Stimulated activated CD4-positive, alpha-beta T cell treated with anti-CD3 and anti-CD28 coated beads, Interleukin-1b, Interleukin-23, amount 100 ng/mL, for 48 hours (primary cell): Measurements from ENCODE around the gene CORO1A.
"Not testable (repeated sequence)": the region's sequence is repeated elsewhere in the genome, so short reads cannot be mapped to it uniquely, and the experiment has no call there.

Source experiments
- DNase-seq: peaks from one replicate; pipeline ENCODE4 v3.0.0-alpha.2; 2020

Gene CORO1A

DNA sequence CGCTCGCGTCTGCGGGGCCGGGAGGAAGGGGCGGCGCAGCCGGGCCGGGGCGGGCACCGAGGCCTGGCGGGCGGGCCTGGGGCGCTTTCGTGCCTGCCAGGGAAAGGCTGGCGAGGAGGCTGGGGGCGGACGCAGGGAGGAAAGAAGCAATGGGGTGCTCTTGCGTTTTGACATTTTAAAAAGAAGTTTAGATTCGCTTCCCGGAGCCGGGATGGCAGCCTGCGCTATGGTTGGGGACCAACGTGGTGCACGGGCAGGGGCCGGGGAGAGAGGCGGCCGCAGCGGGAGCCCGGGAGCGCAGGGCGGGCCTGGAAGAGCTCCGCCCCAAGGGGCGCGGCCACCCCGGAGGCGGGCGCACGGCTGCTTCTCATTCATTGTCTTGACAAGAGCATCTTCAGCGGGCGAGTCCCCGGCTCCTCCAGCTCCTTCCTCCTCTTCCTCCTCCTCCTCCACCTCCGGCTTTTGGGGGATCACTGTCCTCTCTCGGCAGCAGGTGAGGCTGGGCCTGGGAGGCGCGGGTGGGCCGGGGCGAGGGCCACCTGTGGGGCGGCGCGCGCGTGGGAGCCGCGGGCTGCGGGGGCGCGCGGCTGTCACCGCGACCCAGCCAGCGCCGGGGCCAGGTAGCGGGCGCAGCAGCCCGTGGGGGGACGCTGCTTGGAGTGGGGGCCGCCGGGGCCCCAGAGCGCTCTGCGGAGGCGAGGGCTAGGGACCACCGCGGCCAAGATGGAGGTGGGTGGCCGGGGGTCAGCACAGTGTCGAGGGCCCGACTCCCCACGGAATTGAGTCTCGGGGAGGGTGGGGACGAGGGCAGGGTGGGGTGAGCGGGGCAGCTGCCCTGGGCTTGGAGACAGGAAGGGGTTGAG is at the start of gene CORO1A:
TSS of gene CORO1A (plus strand) at position 370 of the 863 bp plus-strand sequence. CDS start 1,608 bp downstream, outside the sequence.
- peak; percentile 87 for DNase-seq

DNA sequence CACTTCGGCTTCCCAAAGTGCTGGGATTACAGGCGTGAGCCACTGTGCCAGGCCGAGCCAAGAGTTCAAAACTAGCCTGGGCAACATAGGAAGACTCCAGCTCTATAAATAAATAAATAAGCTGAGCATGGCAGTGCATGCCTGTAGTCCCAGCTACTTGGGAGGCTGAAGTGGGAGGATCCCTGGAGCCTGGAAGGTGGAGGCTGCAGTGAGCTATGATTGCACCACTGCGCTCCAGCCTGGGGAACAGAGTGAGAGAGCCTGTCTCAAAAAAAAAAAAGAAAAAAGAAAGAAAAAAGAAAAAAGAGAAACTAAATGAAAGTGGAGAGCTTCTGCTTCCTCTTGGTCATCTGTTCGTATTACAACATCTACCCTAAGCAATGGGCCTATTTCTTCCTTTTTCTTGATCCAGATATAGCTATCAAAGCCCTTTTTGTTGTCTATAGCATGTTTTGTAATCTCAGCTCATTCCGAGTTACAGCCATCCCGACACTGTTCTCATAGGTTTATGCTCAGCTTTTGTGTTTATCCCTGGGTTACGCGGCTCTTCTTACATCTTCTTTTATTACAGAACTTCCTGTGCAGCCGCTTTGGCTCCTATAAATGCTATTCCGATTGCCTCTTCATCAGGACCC is 46.3 kb upstream of the CORO1A start:
- no peak for DNase-seq

- no peak for DNase-seq
Observed at GRCh38 chr16:30137897-30138296, 45.5 kb upstream of the CORO1A start.

GRCh38 chr16:30139583-30140481 is 43.6 kb upstream of the CORO1A start:
- DNase-seq = no peak

DNA sequence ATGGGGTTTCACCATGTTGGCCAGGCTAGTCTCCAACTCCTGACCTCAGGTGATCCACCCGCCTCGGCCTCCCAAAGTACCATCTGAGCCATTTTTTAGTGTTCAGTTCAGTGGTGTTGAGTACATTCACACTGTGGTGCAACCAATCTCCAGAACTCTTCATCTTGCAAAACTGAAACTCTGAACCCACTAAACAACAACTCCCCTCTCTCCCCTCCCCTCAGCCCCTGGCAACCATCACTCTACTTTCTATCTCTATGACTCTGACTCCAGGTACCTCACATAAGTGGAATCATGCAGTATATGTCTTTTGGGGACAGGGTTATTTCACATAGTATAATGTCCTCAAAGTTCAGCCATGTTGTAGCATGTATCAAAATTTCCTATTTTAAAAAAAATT is 41.7 kb upstream of the CORO1A start:
- DNase-seq = no peak

DNA sequence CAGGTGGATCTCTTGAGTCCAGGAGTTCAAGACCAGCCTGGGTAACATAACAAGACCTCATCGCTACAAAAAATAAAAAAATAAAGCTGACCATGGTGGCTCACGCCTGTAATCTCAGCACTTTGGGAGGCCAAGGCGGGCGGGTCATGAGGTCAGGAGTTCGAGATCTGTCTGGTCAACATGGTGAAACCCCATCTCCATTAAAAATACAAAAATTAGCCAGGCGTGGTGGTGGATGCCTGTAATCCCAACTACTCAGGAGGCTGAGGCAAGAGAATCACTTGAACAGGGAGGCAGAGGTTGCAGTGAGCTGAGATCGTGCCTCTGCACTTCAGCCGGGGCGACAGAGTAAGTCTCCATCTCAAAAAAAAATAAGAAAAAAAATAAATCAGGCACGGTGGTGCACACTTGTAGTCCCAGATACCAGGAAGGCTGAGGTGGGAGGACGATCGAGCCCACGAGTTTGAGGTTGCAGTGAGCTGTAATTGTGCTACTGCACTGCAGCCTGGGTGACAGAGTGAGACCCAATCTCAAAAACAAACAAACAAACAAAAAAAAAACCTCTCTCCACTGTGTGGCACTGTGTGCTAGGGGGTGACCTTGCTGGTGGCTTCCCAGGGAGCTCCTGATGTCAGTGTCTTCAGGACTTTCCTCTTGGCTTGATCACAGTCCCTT is 40.6 kb upstream of the CORO1A start:
- no peak for DNase-seq

DNA sequence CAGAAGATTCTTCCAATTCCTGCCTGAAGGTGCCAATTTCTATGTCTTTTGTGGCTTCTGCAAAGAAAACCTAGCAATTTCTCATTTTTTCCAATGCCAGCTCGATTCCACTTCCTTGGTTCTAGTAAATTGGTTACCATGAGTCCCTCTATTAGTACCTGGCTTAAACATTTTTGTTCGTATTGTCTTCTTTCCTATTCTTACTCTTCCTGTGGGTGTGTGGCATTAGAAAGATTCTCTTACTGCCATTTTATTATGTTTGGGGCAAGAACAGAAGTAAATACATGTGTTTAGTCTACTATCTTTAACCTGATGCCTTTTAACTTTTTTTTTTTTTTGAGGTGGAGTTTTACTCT is 40.1 kb upstream of the CORO1A start:
- no peak for DNase-seq

GRCh38 chr16:30144017-30144416 is 39.4 kb upstream of the CORO1A start:
- DNase-seq = no peak

DNA sequence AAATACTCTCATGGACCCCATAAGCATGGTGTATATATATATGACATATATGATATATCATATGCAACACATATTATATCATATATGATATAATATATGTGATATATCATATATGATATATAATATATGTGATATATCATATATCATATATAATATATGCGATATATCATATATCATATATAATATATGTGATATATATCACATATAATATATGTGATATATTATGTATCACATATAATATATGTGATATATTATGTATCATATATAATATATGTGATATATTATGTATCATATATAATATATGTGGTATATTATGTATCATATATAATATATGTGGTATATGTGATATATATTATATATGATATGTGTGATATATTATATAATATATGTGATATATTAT is 38.5 kb upstream of the CORO1A start:
- DNase-seq = no peak

GRCh38 chr16:30145657-30146056 is 37.7 kb upstream of the CORO1A start:
- DNase-seq = no peak

GRCh38 chr16:30147843-30148510 is 35.4 kb upstream of the CORO1A start:
- DNase-seq = no peak

- no peak for DNase-seq
Observed at GRCh38 chr16:30149250-30149930, 34.0 kb upstream of the CORO1A start.

GRCh38 chr16:30151091-30151490 is 32.3 kb upstream of the CORO1A start:
- no peak for DNase-seq

GRCh38 chr16:30152517-30152916 is 30.9 kb upstream of the CORO1A start:
- DNase-seq = no peak

- no peak for DNase-seq
Observed at GRCh38 chr16:30155188-30155587, 28.2 kb upstream of the CORO1A start.

GRCh38 chr16:30157214-30157613 is 26.2 kb upstream of the CORO1A start:
- no peak for DNase-seq

GRCh38 chr16:30163538-30163937 is 19.9 kb upstream of the CORO1A start:
- DNase-seq = no peak

DNA sequence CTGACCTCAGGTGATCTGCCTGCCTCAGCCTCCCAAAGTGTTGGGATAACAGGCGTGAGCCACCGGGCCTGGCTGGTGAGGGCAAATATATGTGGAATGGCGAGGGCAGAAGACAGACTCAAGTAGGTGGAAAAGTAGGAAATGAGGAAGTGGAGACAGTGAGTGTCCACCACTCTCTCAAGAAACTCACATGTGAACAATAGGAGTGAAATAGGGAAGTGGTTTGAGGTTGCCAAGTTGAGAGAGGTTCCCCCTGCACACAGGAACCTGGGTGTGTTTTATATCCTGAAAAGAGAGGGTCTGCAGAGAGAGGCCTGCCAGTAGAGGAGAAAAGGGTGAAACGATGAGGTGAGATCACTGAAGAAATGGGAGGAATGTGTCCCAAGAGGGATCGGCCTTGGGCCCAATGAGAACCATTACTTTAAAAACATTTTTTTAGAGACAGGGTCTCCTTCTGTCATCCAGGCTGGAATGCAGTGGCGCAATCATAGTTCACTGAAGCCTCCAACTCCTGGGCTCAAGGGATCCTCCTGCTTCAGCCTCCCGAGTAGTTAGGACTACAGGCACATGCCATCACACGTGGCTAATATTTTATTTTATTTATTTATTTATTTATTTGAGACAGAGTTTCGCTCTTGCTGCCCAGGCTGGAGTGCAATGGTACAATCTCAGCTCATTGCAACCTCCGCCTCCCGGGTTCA is 17.1 kb upstream of the CORO1A start:
- DNase-seq = no peak

DNA sequence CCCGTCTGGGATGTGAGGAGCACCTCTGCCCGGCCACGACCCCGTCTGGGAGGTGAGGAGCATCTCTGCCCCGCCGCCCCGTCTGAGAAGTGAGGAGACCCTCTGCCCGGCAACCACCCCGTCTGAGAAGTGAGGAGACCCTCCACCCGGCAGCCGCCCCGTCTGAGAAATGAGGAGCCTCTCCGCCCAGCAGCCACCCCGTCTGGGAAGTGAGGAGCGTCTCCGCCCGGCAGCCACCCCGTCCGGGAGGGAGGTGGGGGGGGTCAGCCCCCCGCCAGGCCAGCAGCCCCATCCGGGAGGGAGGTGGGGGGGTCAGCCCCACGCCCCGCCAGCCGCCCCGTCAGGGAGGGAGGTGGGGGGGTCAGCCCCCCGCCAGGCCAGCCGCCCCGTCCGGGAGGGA is 14.7 kb upstream of the CORO1A start:
- DNase-seq = not testable (repeated sequence)

GRCh38 chr16:30169416-30169815 is 14.0 kb upstream of the CORO1A start:
- not testable (repeated sequence) for DNase-seq

DNA sequence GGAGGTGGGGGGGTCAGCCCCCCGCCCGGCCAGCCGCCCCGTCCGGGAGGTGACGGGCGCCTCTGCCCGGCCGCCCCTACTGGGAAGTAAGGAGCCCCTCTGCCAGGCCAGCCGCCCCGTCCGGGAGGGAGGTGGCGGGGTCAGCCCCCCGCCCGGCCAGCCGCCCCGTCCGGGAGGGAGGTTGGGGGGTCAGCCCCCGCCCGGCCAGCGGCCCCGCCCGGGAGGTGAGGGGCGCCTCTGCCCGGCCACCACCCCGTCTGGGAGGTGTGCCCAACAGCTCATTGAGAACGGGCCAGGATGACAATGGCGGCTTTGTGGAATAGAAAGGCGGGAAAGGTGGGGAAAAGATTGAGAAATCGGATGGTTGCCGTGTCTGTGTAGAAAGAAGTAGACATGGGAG is 13.3 kb upstream of the CORO1A start:
- DNase-seq = not testable (repeated sequence)
